Measurements from ENCODE around the gene SLC12A5.

DNA sequence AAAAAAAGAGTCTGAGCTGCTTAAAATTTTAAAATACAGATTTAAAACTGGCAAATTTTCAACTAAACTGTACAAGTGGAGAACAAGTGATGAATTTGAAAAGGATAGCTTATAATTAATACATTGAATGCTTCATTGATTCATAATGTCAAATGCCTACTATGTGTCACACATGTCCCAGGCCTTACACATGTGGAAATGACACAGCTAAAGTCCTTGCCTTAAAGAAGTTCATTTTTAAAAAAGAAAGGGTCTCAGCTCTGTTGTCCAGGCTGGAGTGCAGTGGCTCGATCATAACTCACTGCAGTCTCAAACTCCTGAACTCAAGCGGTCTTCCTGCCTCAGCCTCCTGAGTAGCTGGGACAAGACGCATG lies 55.8 kb downstream of the SLC12A5 start:
- TF ChIP-seq, protein P1, sequence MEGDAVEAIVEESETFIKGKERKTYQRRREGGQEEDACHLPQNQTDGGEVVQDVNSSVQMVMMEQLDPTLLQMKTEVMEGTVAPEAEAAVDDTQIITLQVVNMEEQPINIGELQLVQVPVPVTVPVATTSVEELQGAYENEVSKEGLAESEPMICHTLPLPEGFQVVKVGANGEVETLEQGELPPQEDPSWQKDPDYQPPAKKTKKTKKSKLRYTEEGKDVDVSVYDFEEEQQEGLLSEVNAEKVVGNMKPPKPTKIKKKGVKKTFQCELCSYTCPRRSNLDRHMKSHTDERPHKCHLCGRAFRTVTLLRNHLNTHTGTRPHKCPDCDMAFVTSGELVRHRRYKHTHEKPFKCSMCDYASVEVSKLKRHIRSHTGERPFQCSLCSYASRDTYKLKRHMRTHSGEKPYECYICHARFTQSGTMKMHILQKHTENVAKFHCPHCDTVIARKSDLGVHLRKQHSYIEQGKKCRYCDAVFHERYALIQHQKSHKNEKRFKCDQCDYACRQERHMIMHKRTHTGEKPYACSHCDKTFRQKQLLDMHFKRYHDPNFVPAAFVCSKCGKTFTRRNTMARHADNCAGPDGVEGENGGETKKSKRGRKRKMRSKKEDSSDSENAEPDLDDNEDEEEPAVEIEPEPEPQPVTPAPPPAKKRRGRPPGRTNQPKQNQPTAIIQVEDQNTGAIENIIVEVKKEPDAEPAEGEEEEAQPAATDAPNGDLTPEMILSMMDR (IDR thresholded peaks at IDR 0.05) = no peak
- TF ChIP-seq POLR2A (IDR thresholded peaks at IDR 0.05) = no peak
